GM12875 (cell line): ENCODE data around the gene PACRG.

ENCODE experiments used
- H3K4me3 ChIP-seq: one replicate; pipeline ENCODE4 v1.5.1; 2011; ENCODE audit warnings: low read depth, low read length, control low read depth
- TF ChIP-seq, protein P1 (sequence below): IDR thresholded peaks from 2 replicates; pipeline ENCODE4 v1.5.1; 2011; ENCODE audit warnings: low read depth, mild to moderate bottlenecking, control low read depth, inconsistent platforms, low read length, moderate library complexity, borderline replicate concordance; ENCODE audit not compliant: insufficient read depth

PACRG gene

GRCh38 chr6:163017801-163018200, 290.0 kb downstream of the PACRG start:
- TF ChIP-seq, protein P1, sequence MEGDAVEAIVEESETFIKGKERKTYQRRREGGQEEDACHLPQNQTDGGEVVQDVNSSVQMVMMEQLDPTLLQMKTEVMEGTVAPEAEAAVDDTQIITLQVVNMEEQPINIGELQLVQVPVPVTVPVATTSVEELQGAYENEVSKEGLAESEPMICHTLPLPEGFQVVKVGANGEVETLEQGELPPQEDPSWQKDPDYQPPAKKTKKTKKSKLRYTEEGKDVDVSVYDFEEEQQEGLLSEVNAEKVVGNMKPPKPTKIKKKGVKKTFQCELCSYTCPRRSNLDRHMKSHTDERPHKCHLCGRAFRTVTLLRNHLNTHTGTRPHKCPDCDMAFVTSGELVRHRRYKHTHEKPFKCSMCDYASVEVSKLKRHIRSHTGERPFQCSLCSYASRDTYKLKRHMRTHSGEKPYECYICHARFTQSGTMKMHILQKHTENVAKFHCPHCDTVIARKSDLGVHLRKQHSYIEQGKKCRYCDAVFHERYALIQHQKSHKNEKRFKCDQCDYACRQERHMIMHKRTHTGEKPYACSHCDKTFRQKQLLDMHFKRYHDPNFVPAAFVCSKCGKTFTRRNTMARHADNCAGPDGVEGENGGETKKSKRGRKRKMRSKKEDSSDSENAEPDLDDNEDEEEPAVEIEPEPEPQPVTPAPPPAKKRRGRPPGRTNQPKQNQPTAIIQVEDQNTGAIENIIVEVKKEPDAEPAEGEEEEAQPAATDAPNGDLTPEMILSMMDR, result no peak
- no peak overlapping the region for H3K4me3 ChIP-seq

DNA sequence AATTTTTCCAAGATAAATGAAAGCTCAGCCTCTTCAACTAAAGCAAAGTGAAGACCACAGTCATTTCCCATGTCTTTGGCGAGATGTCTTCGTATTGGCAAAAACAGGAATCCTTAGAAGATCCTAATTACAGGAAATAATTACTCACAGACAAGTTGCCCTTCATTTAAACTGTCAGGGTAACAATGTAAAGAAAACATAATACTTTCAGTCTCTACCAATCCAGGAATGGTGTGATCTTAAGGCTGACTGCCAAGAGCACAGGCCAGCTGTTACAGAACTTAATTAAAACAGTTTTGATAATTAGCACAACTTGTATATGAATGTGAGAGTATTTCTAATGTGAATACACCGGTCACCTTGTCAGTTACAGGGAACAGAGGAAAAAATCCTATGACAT, 292.2 kb downstream of the PACRG start:
- TF ChIP-seq, protein P1, result no peak
- H3K4me3 ChIP-seq, result no peak overlapping the region

- TF ChIP-seq, protein P1, result no peak
- H3K4me3 ChIP-seq, result no peak overlapping the region
These were observed 293.3 kb downstream of the PACRG start for GRCh38 chr6:163021054-163021453.

GRCh38 chr6:163023700-163024099, 295.9 kb downstream of the PACRG start:
- no peak overlapping the region for H3K4me3 ChIP-seq
- TF ChIP-seq, protein P1, result no peak

DNA sequence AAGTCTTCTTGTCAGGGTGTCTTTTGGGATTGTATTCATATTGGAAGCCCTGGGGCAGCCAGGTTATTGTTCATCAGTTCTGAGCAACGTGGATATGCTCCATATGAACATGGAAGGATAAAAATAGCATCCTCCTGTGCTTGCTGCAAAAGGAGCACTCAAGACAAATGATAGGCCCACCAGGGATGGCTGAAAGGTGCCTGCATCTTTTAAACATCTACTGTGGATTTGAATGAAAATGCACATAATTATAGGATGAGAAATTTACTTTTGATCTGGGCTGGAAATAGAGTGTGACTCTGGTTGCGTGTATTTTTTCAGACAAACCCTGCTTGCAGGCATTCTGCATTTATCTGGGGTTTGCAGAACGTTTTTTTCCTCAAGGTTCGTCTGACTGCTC, 299.1 kb downstream of the PACRG start:
- H3K4me3 ChIP-seq, result no peak overlapping the region
- TF ChIP-seq, protein P1, result no peak

DNA sequence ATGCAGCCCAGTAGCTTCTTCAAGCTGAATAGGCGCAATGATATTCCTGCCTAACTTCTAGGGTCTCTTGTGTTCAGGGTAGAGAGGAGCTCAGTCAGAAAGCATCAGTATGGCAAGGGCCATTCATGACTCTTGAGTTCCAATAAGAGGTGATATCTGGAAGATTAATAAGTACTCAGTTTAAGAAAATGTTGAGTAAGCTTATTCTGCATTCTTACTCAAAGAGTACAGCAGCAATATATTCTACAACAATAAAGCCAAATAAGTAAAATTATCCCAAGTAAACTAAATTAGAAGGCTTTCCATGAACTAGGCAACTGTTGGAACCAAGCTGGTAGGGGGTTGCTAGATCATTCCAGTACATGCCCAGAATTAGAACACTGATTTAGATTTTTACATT, 303.2 kb downstream of the PACRG start:
- TF ChIP-seq, protein P1, result no peak
- no peak overlapping the region for H3K4me3 ChIP-seq

GRCh38 chr6:163031931-163032330, 304.2 kb downstream of the PACRG start:
- H3K4me3 ChIP-seq, result no peak overlapping the region
- TF ChIP-seq, protein P1, result no peak
